ENCODE data around the gene LHX3.

The LHX3 gene

GRCh38 chr9:136192289-136193126 lies 12.4 kb downstream of the LHX3 start:
- DNase-seq (ENCODE audit: low read depth), result no peak

- DNase-seq (ENCODE audit: low read depth), result no peak
Measured at GRCh38 chr9:136191960-136192286, 13.0 kb downstream of the LHX3 start.

- no peak for DNase-seq (ENCODE audit: low read depth)
Measured at GRCh38 chr9:136191099-136191959, 13.6 kb downstream of the LHX3 start.

GRCh38 chr9:136190656-136191055 lies 14.3 kb downstream of the LHX3 start:
- DNase-seq (ENCODE audit: low read depth), result no peak

GRCh38 chr9:136190237-136190601 lies 14.7 kb downstream of the LHX3 start:
- DNase-seq (ENCODE audit: low read depth), result no peak

GRCh38 chr9:136189394-136190236 lies 15.3 kb downstream of the LHX3 start:
- DNase-seq (ENCODE audit: low read depth), result no peak

GRCh38 chr9:136187683-136188586 lies 17.0 kb downstream of the LHX3 start:
- no peak for DNase-seq (ENCODE audit: low read depth)

GRCh38 chr9:136187197-136187596 lies 17.7 kb downstream of the LHX3 start:
- DNase-seq (ENCODE audit: low read depth), result no peak

GRCh38 chr9:136186386-136186785 lies 18.5 kb downstream of the LHX3 start:
- no peak for DNase-seq (ENCODE audit: low read depth)

GRCh38 chr9:136185596-136186366 lies 19.1 kb downstream of the LHX3 start:
- DNase-seq (ENCODE audit: low read depth), result no peak

GRCh38 chr9:136185066-136185465 lies 19.9 kb downstream of the LHX3 start:
- no peak for DNase-seq (ENCODE audit: low read depth)

- no peak for DNase-seq (ENCODE audit: low read depth)
Measured at GRCh38 chr9:136182850-136183422, 22.0 kb downstream of the LHX3 start.

GRCh38 chr9:136182420-136182787 lies 22.5 kb downstream of the LHX3 start:
- no peak for DNase-seq (ENCODE audit: low read depth)

GRCh38 chr9:136181784-136182419 lies 23.0 kb downstream of the LHX3 start:
- no peak for DNase-seq (ENCODE audit: low read depth)

GRCh38 chr9:136180586-136180985 lies 24.3 kb downstream of the LHX3 start:
- DNase-seq (ENCODE audit: low read depth), result no peak

GRCh38 chr9:136179761-136180160 lies 25.2 kb downstream of the LHX3 start:
- DNase-seq (ENCODE audit: low read depth), result no peak

- DNase-seq (ENCODE audit: low read depth), result no peak
Measured at GRCh38 chr9:136179101-136179616, 25.8 kb downstream of the LHX3 start.

GRCh38 chr9:136178773-136179075 lies 26.2 kb downstream of the LHX3 start:
- no peak for DNase-seq (ENCODE audit: low read depth)

- no peak for DNase-seq (ENCODE audit: low read depth)
Measured at GRCh38 chr9:136178061-136178772, 26.7 kb downstream of the LHX3 start.

Measured in ELR (cell line).